Spinal cord (tissue), 10 donors: ENCODE measurements around the gene URB1. TPM values are rescaled to one million over a fixed set of nuclear protein-coding genes. Genes with fewer than 3 reads are reported as not detected.

Source experiments
- DNase-seq, 6 donors: peaks; one replicate each; pipeline versions ENCODE4 v3.0.0 to v3.0.0-alpha.2; 2013 to 2015; ENCODE audit warnings: low spot score in 6 of 6, low read depth in 4 of 6
- H3K27ac ChIP-seq: one replicate; pipeline ENCODE4 v1.5.1; 2013; ENCODE audit warnings: low read depth, low read length, control low read depth
- H3K27me3 ChIP-seq: one replicate; pipeline ENCODE4 v1.6.1; 2013; ENCODE audit warnings: low read length; ENCODE audit not compliant: control insufficient read depth, insufficient read depth
- H3K36me3 ChIP-seq: one replicate; pipeline ENCODE4 v1.6.1; 2013; ENCODE audit warnings: low read length; ENCODE audit not compliant: control insufficient read depth, insufficient read depth
- H3K4me1 ChIP-seq: one replicate; pipeline ENCODE4 v1.6.1; 2013; ENCODE audit warnings: low read length; ENCODE audit not compliant: control insufficient read depth, insufficient read depth
- H3K4me3 ChIP-seq: one replicate; pipeline ENCODE4 v1.5.1; 2013; ENCODE audit warnings: low read depth, low read length, control low read depth
- H3K9me3 ChIP-seq: one replicate; pipeline ENCODE4 v1.6.1; 2013; ENCODE audit warnings: low read length; ENCODE audit not compliant: control insufficient read depth, insufficient read depth
- WGBS: methylation state at CpG from one replicate; pipeline ENCODE4 v1.1.5; 2013; ENCODE audit warnings: missing lambda C conversion rate; ENCODE audit not compliant: insufficient coverage; 5-methylcytosine and 5-hydroxymethylcytosine counted together
- polyA plus RNA-seq, 2 donors: library from polyadenylated mRNA; unstranded; fragments of 120-200 nt; gene quantifications; one replicate each; pipeline ENCODE4 v1.2.1, GENCODE V29; 2013; ENCODE audit not compliant: insufficient read length in 2 of 2
- total RNA-seq, 2 donors: library from RNA; depleted of rRNA in 1 of 2; stranded (reverse); fragments of 120-200 nt in 1 of 2; fragments of >200 nt in 1 of 2; gene quantifications; one replicate each; pipeline versions ENCODE4 v1.2.3 to v1.2.4, GENCODE V29; 2013 to 2014
- donor health status: healthy.

The URB1 gene
- total and polyA plus RNA-seq, 4 donors = 15.9 to 18.3 (median 17.1) TPM

GRCh38 chr21:32364796-32365195 is 28.0 kb downstream of the URB1 start:
- peak overlapping the region; percentile 80 for H3K27ac ChIP-seq
- no peaks in the 10 kb centered on the region for H3K27me3 ChIP-seq
- H3K4me3 ChIP-seq = no peak overlapping the region
- no peak for DNase-seq
- 71% methylated on average over 2 of the region's 4 CpGs for WGBS
- peaks cover 61% of the 10 kb centered on the region for H3K36me3 ChIP-seq
- peaks cover 12% of the 10 kb centered on the region for H3K4me1 ChIP-seq
- no peaks in the 10 kb centered on the region for H3K9me3 ChIP-seq

- Histone ChIP-seq H3K36me3 (peaks cover 64% of the 10 kb centered on the region), H3K9me3 (no peaks in the 10 kb centered on the region), H3K27me3 (no peaks in the 10 kb centered on the region), H3K27ac (peak overlapping the region; percentile 80), H3K4me1 (peaks cover 12% of the 10 kb centered on the region), H3K4me3 (no peak overlapping the region)
- DNase-seq = peak in 2 of 6 donors; percentile 9 to 38
- WGBS = 56% methylated on average over 5 of the region's 7 CpGs
These were observed 28.4 kb downstream of the URB1 start for GRCh38 chr21:32364387-32364786.

- DNase-seq = no peak
- H3K4me3 ChIP-seq = no peak overlapping the region
- H3K9me3 ChIP-seq = no peaks in the 10 kb centered on the region
- H3K4me1 ChIP-seq = peaks cover 12% of the 10 kb centered on the region
- H3K36me3 ChIP-seq = peaks cover 74% of the 10 kb centered on the region
- no peaks in the 10 kb centered on the region for H3K27me3 ChIP-seq
- 89% methylated on average over 5 of the region's 5 CpGs for WGBS
- H3K27ac ChIP-seq = no peak overlapping the region
These were observed 32.3 kb downstream of the URB1 start for GRCh38 chr21:32360401-32360975.

- no peak overlapping the region for H3K4me3 ChIP-seq
- H3K27me3 ChIP-seq = no peaks in the 10 kb centered on the region
- no peak overlapping the region for H3K27ac ChIP-seq
- peaks cover 72% of the 10 kb centered on the region for H3K36me3 ChIP-seq
- H3K4me1 ChIP-seq = peaks cover 8% of the 10 kb centered on the region
- H3K9me3 ChIP-seq = no peaks in the 10 kb centered on the region
- peak in 1 of 6 donors; percentile 6 for DNase-seq
- 73% methylated on average over 6 of the region's 7 CpGs for WGBS
These were observed 33.0 kb downstream of the URB1 start for GRCh38 chr21:32359719-32360260.

- Histone ChIP-seq H3K9me3 (no peaks in the 10 kb centered on the region), H3K4me3 (no peak overlapping the region), H3K27me3 (no peaks in the 10 kb centered on the region), H3K4me1 (no peaks in the 10 kb centered on the region), H3K27ac (no peak overlapping the region), H3K36me3 (peaks cover 64% of the 10 kb centered on the region)
- WGBS = no CpG with 5 or more reads among the region's 1 CpG
- DNase-seq = no peak
These were observed 35.9 kb downstream of the URB1 start for GRCh38 chr21:32356874-32357395.

GRCh38 chr21:32353002-32353711 is 39.7 kb downstream of the URB1 start:
- H3K36me3 ChIP-seq = peaks cover 72% of the 10 kb centered on the region
- WGBS = 91% methylated on average over 8 of the region's 8 CpGs

GRCh38 chr21:32352526-32352925 is 40.3 kb downstream of the URB1 start:
- no peaks in the 10 kb centered on the region for H3K4me1 ChIP-seq
- no peak overlapping the region for H3K4me3 ChIP-seq
- no peaks in the 10 kb centered on the region for H3K27me3 ChIP-seq
- no peak for DNase-seq
- H3K27ac ChIP-seq = no peak overlapping the region
- no peaks in the 10 kb centered on the region for H3K9me3 ChIP-seq
- 97% methylated on average over 5 of the region's 7 CpGs for WGBS
- peaks cover 72% of the 10 kb centered on the region for H3K36me3 ChIP-seq

More at GRCh38 chr21:32353002-32353711, 39.7 kb downstream of the URB1 start:
- Histone ChIP-seq H3K4me1 (no peaks in the 10 kb centered on the region), H3K9me3 (no peaks in the 10 kb centered on the region), H3K4me3 (no peak overlapping the region), H3K27ac (no peak overlapping the region), H3K27me3 (no peaks in the 10 kb centered on the region)
- DNase-seq = no peak

- no peak for DNase-seq
- WGBS = 90% methylated on average over 6 of the region's 6 CpGs
- no peaks in the 10 kb centered on the region for H3K27me3 ChIP-seq
- no peaks in the 10 kb centered on the region for H3K4me1 ChIP-seq
- no peaks in the 10 kb centered on the region for H3K9me3 ChIP-seq
- H3K27ac ChIP-seq = no peak overlapping the region
- H3K4me3 ChIP-seq = no peak overlapping the region
- peaks cover 80% of the 10 kb centered on the region for H3K36me3 ChIP-seq
These were observed 41.4 kb downstream of the URB1 start for GRCh38 chr21:32351428-32351827.

- DNase-seq = no peak
- 92% methylated on average over 12 of the region's 13 CpGs for WGBS
- Histone ChIP-seq H3K4me3 (no peak overlapping the region), H3K27ac (no peak overlapping the region), H3K36me3 (peaks cover 81% of the 10 kb centered on the region), H3K9me3 (no peaks in the 10 kb centered on the region), H3K27me3 (no peaks in the 10 kb centered on the region), H3K4me1 (no peaks in the 10 kb centered on the region)
These were observed 41.8 kb downstream of the URB1 start for GRCh38 chr21:32350981-32351380.
